ENCODE data around the gene ARTN.

- TF ChIP-seq CEBPB (IDR thresholded peaks at IDR 0.05): no peak
- TF ChIP-seq TCF12 (IDR thresholded peaks at IDR 0.05; ENCODE audit: low read depth): no peak
- TF ChIP-seq TEAD4 (IDR thresholded peaks at IDR 0.05): no peak
Observed at GRCh38 chr1:43919906-43920305, 13.7 kb upstream of the ARTN start.
